ENCODE data around the gene BMP10.

BMP10 gene

GRCh38 chr2:68853035-68853434, 18.2 kb downstream of the BMP10 start:
- no peak for DNase-seq (ENCODE audit: low spot score)

GRCh38 chr2:68850524-68850923, 20.7 kb downstream of the BMP10 start:
- no peak for DNase-seq (ENCODE audit: low spot score)

- DNase-seq (ENCODE audit: low spot score), result no peak
These were observed 21.6 kb downstream of the BMP10 start for GRCh38 chr2:68849579-68850030.

- DNase-seq (ENCODE audit: low spot score), result no peak
These were observed 23.4 kb downstream of the BMP10 start for GRCh38 chr2:68847751-68848150.

GRCh38 chr2:68846091-68846490, 25.1 kb downstream of the BMP10 start:
- DNase-seq (ENCODE audit: low spot score), result no peak

- no peak for DNase-seq (ENCODE audit: low spot score)
These were observed 26.2 kb downstream of the BMP10 start for GRCh38 chr2:68845043-68845442.

GRCh38 chr2:68839260-68839833, 31.9 kb downstream of the BMP10 start:
- DNase-seq (ENCODE audit: low spot score), result no peak

- no peak for DNase-seq (ENCODE audit: low spot score)
These were observed 32.6 kb downstream of the BMP10 start for GRCh38 chr2:68838641-68839040.

- no peak for DNase-seq (ENCODE audit: low spot score)
These were observed 33.3 kb downstream of the BMP10 start for GRCh38 chr2:68837861-68838341.

GRCh38 chr2:68837164-68837860, 33.9 kb downstream of the BMP10 start:
- DNase-seq (ENCODE audit: low spot score), result no peak

GRCh38 chr2:68835621-68836020, 35.6 kb downstream of the BMP10 start:
- DNase-seq (ENCODE audit: low spot score), result no peak

GRCh38 chr2:68834737-68835376, 36.3 kb downstream of the BMP10 start:
- DNase-seq (ENCODE audit: low spot score), result no peak

- no peak for DNase-seq (ENCODE audit: low spot score)
These were observed 38.0 kb downstream of the BMP10 start for GRCh38 chr2:68833162-68833561.

- DNase-seq (ENCODE audit: low spot score), result peak; percentile 43
These were observed 38.8 kb downstream of the BMP10 start for GRCh38 chr2:68832233-68832869.

GRCh38 chr2:68831686-68832232, 39.4 kb downstream of the BMP10 start:
- no peak for DNase-seq (ENCODE audit: low spot score)

- no peak for DNase-seq (ENCODE audit: low spot score)
These were observed 41.4 kb downstream of the BMP10 start for GRCh38 chr2:68829749-68830148.

- DNase-seq (ENCODE audit: low spot score), result peak; percentile 53
These were observed 42.1 kb downstream of the BMP10 start for GRCh38 chr2:68828887-68829708.

GRCh38 chr2:68827666-68828065, 43.5 kb downstream of the BMP10 start:
- DNase-seq (ENCODE audit: low spot score), result no peak

GRCh38 chr2:68825866-68826265, 45.3 kb downstream of the BMP10 start:
- no peak for DNase-seq (ENCODE audit: low spot score)

- no peak for DNase-seq (ENCODE audit: low spot score)
These were observed 46.4 kb downstream of the BMP10 start for GRCh38 chr2:68824831-68825230.

GRCh38 chr2:68822207-68822872, 48.9 kb downstream of the BMP10 start:
- DNase-seq (ENCODE audit: low spot score), result no peak

Measured in SW480 (cell line).